HTERT RPE-1 (cell line): ENCODE data around the gene EPHB3.

Experiments
- in situ Hi-C: fragments of 300-500 bp; cut with MboI; formaldehyde crosslinking; loops from 4 replicates; pipeline ENCODE4 v1.14.3; 2020; ENCODE audit warnings: low sequenced_read_pairs

EPHB3 gene

DNA sequence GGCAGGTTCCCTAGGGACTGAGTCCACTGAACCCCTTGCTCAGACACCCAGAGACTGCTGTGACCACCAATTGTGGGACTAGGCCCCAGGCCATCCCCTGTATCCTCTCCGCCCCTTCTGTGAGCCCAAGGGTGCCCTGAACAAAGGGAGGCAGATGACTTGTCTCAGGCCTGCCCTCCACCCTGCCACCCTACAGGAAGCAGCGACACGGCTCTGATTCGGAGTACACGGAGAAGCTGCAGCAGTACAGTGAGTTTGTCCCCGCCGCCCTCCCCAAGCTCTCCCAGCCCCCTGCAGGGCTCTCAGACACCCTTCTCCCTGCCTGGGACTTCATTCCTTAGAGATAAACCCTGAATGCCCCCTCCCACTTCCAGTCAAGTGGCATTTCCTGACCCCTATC, 16.6 kb downstream of the EPHB3 start:
- in situ Hi-C loops: no loop called here

DNA sequence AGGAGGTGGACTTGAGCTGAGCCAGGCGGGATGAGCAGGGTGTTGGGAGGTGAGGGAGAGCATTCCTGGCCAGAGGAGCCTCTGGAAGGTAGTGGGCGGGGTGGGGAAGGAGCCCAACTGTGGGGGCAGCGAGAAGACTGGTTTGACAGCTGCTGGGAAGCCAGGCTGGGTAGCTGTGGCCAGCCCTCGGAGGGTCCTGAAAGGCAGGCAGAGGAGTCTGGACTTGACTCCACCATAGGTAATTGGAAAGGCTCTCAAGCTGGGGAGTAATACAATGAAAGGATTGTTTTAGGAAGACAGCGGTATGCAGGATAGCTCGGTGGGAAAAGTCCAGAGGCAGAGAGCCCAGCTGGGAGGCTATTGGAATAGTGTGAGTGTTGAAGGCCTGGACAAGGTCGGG, 17.2 kb downstream of the EPHB3 start:
- in situ Hi-C loops: no loop called here

DNA sequence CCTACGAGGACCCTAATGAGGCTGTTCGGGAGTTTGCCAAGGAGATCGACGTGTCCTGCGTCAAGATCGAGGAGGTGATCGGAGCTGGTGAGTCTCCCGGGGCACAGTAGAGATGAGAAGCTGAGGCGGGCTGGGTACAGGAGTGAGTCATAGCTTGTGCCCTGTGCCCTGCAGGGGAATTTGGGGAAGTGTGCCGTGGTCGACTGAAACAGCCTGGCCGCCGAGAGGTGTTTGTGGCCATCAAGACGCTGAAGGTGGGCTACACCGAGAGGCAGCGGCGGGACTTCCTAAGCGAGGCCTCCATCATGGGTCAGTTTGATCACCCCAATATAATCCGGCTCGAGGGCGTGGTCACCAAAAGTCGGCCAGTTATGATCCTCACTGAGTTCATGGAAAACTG, 17.9 kb downstream of the EPHB3 start:
- in situ Hi-C loops: no loop called here

DNA sequence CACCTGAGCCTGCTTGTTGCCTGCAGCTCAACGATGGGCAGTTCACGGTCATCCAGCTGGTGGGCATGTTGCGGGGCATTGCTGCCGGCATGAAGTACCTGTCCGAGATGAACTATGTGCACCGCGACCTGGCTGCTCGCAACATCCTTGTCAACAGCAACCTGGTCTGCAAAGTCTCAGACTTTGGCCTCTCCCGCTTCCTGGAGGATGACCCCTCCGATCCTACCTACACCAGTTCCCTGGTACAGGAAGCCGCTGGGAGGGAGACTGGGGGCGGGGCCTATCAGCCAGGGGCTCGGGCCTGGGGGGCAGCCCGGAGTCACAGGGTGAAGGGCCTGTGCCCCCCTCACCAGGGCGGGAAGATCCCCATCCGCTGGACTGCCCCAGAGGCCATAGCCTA, 18.8 kb downstream of the EPHB3 start:
- in situ Hi-C loops: no loop called here

DNA sequence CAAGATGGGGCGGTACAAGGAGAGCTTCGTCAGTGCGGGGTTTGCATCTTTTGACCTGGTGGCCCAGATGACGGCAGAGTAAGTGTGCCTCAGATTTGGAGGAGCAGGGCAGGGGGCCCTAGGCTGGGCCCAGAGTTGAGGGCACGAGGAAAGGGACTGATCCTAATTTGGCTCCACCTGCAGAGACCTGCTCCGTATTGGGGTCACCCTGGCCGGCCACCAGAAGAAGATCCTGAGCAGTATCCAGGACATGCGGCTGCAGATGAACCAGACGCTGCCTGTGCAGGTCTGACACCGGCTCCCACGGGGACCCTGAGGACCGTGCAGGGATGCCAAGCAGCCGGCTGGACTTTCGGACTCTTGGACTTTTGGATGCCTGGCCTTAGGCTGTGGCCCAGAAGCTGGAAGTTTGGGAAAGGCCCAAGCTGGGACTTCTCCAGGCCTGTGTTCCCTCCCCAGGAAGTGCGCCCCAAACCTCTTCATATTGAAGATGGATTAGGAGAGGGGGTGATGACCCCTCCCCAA, 19.8 kb downstream of the EPHB3 start:
- in situ Hi-C loops: no loop called here

DNA sequence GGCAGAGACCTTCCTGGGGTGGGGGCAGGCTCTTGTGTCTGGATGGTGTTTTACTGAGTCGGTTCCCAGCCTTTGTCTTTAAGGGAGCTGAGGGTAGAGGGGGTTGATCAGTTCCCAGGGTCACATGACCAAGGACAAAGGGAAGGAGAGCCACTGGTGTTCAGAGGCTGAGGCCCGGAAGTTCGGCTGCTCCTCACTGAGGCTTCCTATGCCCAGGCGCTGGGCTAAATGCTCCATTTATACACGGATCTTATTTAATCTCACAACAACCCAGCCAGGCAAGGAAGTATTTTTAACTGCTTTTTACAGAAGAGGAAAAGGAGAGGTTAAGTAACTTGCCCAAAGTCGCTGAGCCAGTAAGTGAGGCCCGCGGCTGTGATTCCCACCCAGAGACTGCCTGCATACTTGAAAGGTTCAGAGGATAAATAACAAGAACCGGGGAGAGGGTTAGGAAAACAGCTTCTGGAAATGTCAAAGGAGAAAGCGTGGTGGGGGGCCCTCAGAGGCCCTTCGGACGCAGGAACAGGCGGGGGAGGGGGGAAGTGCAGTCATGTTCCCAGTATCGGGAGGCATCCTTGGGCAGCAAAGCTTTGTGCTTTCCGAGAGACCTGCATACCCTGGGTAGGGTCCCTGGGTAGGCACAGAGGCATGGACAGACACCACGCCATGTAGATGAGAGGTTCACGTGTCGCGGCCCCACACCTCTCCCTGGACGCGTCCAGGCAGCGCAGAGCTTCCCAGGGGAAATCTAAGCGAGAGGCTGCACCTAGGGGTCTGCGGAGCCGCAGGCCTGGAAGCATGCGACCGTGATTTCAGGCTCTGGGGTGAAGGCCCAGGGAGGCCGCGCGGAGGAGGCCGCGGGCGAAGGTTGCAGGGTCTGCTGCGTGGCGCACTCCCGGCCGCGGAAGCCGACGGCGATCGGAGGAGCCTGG, 21.3 kb downstream of the EPHB3 start:
- in situ Hi-C loops: no loop called here

DNA sequence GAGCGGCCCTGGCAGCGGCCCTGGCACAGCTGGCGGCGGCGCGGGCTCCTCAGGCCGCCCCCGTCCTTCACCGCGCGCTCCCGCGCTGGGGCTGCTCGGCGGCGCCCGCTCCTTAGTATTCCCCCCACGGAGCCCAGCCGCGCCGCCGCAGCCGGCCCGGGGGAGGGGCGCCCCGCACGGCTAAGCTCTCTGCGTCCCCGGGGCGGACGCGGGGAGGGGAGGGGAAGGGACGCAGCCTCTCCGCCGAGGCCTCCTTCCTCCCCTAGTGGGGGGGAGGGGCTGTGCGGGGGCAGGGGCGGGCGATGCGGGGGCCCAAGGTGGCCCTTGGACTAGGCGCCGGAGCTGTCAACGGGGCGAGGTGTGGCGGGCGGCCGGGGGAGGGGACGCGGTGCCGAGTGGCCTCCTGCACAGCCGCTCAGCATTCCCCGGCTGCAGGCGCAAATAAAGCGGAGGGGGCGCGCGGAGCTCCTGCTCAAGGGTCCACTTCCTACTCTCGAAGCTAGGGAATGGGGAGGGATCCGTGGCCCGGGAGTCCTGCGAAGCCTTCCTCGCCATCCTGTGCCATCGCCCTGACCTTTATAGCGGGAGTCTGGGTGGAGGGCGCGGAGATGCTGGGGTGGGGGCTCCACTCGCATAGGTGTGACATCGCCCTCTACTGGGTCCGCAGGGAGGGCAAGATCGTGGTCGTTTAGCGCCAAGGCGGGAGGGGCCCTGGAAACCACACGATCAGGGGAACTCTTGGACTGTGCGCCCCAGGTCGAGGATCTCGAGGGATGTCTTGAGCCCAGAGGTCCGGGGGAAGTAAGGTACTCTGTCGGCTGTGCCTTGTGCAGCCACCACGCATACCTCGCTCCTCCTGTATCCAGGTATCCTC, 22.2 kb downstream of the EPHB3 start:
- in situ Hi-C loops: no loop called here

DNA sequence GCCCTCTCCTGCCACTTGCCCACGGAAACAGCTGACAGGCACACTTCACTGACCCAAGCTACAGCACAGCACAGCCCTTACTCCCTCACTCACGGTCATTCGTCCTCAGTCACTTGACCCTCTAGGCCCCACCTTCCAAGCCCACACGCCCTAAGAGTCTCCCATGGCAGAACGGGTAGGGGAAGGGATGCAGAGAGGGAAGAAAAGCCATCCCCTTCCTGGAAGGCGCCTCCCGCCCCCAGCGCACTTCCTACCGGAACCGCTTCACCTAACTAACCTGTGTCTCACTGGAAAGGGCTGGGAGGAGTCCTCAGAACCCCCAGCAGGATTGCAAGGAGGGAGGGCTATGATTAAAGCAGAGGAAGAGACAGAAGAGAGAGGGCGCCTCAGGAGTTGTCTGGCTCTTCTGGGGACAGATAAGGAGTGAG, 22.9 kb downstream of the EPHB3 start:
- in situ Hi-C loops: no loop called here

DNA sequence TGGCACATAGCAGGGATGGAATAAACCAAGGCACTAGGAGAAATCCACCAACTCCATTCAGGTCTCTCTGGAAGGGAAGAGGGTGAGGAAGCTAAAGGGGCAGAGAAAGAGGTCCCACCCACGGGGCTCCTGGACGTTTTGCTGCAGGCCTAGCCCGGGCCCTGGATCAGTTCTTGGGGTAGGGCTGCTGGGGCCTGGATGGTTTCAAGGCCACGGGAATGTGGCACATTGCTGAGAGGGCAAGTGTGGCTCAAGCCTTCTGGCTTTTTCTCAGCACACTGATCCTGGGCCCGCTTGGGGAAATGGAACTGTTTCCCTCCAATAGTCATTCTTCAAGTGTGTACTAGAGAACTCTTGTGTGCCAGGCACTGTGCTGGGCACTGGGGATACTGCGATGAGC, 24.0 kb downstream of the EPHB3 start:
- in situ Hi-C loops: no loop called here

DNA sequence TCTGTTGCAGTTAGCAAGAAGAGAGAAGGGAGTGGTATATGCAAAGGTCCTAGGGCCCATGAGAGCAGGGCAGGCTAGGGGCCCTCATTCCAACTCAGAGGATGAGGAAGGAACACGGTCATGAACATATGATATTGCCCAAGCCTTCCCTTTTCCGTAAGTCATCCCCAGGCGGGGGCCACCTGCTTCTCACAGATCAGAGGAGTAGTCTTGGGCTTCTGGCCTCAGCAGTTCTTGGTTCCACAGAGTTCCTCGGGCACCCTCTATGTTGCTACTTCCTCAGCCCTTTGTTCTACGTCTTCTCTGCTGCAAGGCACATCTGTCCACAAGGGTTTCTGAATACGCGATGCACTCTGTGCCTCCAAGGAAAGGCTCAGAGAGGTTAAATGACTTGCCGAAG, 25.3 kb downstream of the EPHB3 start:
- in situ Hi-C loops: no loop called here

DNA sequence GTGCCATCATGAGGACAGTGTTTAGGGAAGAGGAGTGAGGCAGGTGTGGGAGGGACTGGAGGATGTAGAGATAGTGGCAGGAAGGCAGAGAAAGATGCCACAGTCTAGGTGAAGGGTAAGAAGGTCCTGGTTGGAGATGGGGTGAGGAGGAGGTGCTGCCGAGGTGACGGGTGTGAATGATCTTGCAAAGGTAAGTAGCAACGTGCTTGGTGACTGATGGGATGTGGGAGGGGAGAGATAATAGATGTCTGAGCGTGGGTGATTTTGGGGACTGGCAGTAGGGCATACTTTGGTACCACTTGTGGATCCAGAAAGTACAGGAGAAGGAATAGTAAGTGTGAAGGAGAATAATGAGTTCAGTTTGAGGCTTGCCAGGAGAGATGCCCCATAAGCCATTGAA, 27.2 kb downstream of the EPHB3 start:
- in situ Hi-C loops: no loop called here

DNA sequence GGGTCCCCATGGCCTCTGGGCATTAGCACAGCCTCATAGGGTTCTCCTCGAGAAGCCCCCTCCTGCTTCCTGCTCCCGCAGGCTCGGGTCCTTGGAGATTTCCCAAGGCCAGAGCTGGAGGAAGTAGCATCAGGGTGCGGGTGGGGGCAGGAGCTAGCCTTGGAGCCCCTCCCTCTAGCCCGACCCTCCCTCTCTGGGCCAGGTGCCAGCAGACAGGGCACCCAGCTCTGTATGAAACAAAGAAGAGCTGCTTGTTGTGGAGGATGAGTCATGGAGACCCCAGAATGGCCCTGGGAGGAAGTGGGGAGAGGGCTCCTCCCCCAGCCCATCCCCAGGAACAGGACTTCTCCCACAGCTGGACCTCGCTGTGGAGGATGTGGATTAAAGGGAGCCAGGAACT, 29.2 kb downstream of the EPHB3 start:
- in situ Hi-C loops: no loop called here

DNA sequence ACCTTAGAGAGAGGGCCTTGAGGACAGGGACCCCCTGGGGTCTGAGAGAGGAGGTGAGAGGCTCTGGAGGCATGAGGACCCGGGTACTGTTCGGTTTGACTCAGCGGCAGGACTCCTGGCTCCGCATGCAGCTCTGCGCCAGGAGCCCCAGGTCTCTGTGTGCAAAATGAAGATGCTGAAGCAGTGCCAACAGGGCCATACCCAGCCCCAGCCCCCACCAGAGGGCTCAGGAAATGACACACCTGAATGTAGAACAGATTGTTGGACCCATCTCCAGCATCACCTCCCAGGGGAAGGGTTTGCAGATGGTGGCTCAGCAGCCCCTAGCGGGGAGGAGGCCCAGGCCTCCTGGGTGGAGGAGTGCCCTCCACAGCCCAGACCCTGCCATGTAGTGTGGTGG, 30.2 kb downstream of the EPHB3 start:
- in situ Hi-C loops: no loop called here

DNA sequence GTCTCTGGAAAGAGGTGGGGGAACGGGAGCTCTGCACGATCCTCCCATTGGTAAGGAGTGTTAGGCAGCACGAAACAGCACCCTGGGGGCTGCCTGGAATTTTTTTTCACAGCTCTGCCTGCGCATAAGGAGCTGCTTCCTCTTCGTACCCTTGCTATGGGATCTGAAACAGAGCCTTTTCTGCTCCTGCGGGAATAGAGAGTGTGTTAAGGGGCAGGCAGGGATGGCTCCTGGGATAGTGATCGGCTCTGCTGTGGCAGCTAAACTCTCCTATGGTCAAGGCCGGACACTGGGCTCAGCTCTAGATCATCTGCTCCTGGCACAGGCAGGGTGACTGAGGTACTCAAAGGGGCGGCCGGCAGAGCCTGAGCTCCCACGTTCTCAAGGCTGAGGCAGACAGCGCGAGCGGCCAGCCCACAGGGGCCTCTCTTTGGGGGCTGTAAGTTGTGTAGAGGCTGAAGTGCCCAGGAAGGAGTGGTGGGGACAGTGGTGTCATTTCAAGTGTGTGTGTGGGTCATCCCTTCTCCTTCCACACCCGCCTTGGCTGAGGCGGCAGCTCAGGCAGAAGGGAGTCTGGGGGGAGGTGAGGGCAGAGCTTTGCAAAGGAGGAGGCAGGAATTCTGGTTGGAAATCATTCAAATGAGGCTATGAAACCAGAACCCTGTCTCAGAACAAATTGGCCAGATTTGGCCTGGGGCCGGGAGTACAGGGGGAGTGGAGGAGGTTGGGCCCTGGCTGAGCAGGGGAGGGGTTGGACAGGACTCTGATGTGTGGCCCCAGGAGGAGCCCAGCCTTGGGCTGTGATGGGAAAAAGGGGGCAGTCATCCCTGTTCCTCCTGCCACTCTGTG, 31.0 kb downstream of the EPHB3 start:
- in situ Hi-C loops: no loop called here

DNA sequence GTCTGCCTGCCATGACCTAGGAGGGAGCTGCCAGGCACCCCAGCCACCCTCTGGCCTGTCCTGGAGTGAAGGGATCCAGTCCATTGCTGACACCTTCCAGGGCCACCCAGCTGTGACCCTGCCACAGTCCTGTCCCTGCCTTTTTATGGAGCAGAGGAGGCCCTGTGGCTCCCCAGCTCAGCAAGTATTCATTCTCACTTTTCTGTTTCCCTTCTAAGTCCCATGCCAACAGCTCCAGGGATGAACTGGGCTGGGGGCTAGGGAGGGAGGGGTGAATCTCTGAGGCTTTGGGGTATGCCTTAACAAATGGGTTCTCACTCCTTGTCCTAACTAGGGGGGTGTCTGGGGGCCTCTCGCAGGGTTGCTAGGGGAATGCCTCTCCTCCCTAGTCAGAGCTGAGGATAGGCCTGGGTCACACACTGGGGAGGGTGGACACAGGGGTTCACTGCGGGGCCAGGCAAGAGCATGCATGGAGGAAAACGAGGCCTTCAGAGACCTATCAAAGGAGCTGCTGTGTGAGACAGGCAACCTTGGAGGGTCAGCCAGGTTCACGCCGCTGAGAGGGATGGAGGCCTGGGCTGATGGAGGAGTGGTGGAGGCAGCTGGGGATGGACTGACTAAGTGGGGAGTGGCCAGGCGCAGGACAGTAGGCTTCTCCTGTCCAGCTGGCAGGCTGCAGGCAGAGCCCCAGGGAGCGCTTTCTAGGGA, 31.8 kb downstream of the EPHB3 start:
- in situ Hi-C loops: no loop called here

DNA sequence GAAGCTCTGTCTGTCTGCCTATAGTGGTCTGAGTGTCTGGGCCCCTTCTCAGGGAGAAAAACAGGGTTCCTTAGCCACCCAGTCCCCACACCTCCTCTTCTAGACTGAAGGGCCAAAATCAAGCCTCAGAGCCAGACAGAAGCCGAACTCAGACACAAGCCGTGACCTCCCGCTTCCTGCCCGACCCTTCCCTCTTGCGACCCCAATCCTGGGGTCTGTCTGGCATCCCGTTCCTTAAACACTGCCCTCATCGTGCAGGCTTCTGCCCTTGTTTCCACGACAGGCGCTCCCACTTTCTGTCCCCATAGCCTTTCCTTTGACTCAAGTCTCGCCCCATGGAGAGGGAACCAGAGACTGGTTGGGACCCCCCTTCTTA, 32.3 kb downstream of the EPHB3 start:
- in situ Hi-C loops: no loop called here

DNA sequence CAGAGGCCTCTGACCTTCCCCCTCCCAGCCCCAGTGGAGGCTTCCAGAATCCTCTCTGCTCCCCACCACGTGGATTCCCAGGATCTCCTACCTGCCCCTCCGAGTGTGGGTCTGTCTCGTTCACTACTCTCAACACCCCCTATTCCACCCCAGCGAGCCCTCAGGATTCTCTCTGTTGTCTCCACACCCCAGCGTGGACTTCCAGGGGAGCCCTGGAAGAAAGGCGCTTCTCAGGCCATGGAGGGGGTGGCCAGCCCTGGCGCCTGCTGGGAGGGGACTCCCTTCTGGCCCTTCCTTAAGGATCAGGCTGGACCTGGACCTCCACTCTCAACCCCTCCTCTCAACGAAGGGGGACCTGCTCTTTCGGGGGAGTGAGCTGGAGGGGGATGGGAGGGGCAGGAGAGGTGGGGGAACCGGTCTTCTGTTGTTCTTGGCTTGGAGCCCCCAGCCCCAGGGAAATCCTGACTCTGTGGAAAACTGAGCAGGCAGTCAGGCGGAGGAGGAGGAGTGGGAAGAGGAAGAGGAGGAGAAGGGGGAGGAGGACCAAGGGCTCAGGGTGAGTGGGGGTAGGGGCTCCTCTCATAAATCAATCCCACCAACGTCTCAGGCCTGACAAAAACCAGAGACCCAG, 32.9 kb downstream of the EPHB3 start:
- in situ Hi-C loops: no loop called here

DNA sequence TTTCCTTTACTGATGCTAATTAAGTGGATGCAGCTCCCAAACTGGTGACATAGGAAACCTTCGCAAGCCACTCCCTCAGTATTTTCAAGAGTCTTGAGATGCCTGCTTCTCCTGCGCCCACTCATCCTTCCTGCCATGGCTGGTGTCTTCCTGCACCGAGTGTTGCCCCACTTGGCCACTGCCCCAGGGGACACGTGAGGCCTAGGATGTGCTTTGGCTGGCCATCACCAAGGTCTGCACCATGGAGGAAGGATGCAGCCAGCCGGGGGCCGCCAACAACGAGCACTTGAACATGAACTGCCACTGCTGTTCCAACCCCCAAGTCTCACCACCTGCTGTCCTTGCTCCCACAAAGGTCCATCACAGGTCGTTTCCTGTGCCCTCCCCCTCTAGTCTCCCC, 34.1 kb downstream of the EPHB3 start:
- in situ Hi-C loops: no loop called here

DNA sequence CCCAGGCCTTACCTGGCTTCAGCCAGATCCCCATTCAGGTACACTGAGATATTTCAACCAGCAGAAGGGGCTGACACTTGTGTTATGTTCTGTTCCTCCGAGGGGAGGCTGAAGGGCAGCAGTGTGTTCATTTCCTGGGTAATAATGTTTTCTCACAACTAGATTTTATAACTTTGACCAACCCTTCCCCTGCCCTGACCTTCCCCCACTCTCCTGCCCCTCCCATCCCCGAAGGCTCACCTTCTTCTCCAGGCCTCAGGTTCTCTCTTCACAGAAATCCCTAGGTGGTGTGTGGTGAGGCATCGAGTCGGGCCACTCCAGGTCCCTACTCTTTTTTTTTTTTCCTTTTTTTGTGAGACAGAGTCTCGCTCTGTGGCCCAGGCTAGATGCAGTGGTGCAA, 34.6 kb downstream of the EPHB3 start:
- in situ Hi-C loops: no loop called here
